Fibroblast of lung (primary cell): Measurements from ENCODE around the gene CMSS1.

Experiments used
- EZH2 ChIP-seq: IDR thresholded peaks from 2 replicates; pipeline ENCODE4 v1.5.1; 2012; ENCODE audit warnings: low read length, control low read depth, mild to moderate bottlenecking; ENCODE audit errors: missing control alignments
- TF ChIP-seq, protein P1 (sequence below), 2 donors: IDR thresholded peaks in 1 of 2; conservative IDR thresholded peaks in 1 of 2; 1 replicate in 1 of 2; 2 replicates in 1 of 2; pipeline ENCODE4 v1.5.1; 2011 to 2012; ENCODE audit warnings: low read length in 2 of 2, control low read depth in 1 of 2, inconsistent platforms in 1 of 2, low read depth in 1 of 2, mild to moderate bottlenecking in 1 of 2

DNA sequence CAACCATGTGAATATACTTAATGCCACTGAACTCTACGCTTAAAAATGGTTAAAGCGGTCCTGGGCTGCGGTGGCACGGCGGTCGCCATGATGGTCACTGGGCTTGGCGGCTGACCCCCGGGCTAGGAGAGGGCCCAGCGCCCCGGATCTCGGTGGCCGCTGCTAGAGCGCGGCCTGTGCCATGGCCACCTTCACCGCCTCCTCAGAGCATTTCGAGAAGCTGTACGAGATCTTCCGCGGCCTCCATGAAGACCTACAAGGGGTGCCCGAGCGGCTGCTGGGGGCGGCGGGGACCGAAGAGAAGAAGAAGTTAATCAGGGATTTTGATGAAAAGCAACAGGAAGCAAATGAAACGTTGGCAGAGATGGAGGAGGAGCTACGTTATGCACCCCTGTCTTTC, 407.5 kb downstream of the CMSS1 start:
- TF ChIP-seq, protein P1, sequence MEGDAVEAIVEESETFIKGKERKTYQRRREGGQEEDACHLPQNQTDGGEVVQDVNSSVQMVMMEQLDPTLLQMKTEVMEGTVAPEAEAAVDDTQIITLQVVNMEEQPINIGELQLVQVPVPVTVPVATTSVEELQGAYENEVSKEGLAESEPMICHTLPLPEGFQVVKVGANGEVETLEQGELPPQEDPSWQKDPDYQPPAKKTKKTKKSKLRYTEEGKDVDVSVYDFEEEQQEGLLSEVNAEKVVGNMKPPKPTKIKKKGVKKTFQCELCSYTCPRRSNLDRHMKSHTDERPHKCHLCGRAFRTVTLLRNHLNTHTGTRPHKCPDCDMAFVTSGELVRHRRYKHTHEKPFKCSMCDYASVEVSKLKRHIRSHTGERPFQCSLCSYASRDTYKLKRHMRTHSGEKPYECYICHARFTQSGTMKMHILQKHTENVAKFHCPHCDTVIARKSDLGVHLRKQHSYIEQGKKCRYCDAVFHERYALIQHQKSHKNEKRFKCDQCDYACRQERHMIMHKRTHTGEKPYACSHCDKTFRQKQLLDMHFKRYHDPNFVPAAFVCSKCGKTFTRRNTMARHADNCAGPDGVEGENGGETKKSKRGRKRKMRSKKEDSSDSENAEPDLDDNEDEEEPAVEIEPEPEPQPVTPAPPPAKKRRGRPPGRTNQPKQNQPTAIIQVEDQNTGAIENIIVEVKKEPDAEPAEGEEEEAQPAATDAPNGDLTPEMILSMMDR (conservative IDR thresholded peaks at IDR 0.05 in 1 of 2, IDR thresholded peaks at IDR 0.05 in 1 of 2; ENCODE audit: low read depth in 1 of 2, low read length in 2 of 2): no peak
- no peak for TF ChIP-seq EZH2
